ENCODE measurements around the gene TIGD4. TPM values are rescaled to one million over a fixed set of nuclear protein-coding genes. Genes with fewer than 3 reads are reported as not detected.
A peak's percentile ranks its signal among the peaks of the same experiment; 100 is the strongest.

TIGD4 gene
- total RNA-seq, 1 experiment from 2014 or later: 0.81 TPM

DNA sequence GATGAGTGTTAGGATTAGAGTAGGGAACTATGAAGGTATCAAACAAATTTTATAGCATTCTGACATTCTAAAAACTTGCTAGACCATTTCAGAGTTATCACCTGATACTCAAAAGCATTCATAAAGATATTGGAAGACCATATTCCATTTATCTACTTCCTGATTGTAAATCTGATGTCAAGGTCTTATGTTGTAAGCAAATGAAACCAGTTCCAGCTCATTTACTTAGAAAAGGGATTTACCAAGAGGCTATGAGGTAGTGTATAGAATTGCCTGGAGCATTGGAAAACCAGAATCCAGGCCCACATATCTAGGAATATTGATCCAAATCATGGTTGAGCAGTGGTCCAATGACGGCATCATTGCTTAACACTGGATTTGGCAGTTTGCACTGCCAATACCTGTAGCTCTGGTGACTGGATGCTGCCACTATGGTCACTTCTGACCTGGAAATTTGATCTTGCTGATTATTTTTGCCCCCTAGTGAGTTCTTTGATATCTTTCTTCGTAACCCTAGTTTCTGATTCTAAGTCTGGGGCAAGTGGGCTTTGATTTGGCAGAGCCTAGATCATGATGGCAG is 25.6 kb upstream of the TIGD4 start:
- Histone ChIP-seq H3K36me3 (no peaks in the 10 kb centered on the region), H3K4me3 (no peak overlapping the region), H3K27me3 (no peaks in the 10 kb centered on the region), H3K9me3 (replicated peaks) (no peaks in the 10 kb centered on the region), H3K4me1 (no peaks in the 10 kb centered on the region), H3K27ac (no peak overlapping the region)
- DNase-seq: no peak

DNA sequence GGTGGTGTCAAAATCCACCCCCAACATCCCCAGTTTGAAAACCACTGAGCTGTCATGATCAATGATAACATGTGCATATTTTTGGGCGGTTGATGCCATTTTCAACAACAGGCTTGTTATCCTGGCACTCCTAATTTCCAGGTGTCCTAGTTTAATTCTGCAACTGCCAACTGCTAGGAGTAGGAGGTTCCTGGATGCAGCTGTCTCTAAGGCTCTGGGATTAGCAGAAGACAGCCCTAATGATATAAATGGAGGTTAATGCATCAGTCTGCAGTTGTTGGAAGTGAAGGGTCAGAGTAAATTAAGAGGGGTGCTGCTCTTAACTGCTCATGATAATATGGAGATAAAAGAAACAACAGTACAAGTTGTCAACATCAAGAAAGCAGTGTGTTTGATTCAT is 24.0 kb upstream of the TIGD4 start:
- DNase-seq: peak; percentile 5 to 47
- no peak overlapping the region for H3K4me3 ChIP-seq

DNA sequence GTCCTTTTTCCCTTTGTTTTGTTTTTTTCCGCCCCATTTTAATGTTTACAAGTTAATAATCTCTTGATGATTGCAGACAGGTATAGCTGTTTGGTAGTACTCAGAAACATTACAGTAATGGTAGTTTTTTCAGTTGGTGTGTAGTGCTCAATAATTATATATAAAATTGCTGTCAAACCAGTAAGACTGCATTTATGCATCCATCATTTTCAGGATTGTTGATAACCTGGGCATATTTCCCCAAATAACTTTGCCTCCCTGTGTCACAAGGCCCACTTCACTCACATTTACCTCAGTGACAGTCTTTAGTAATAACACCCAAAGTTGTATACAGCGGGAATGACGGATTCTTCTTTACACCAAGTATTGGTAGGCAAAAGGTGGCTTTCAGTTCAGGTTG is 16.4 kb upstream of the TIGD4 start:
- Histone ChIP-seq H3K4me1 (no peaks in the 10 kb centered on the region), H3K9me3 (replicated peaks) (no peaks in the 10 kb centered on the region), H3K36me3 (no peaks in the 10 kb centered on the region), H3K27ac (no peak overlapping the region), H3K27me3 (no peaks in the 10 kb centered on the region), H3K4me3 (no peak overlapping the region)
- DNase-seq: no peak

More for the DNA sequence above, 24.0 kb upstream of the TIGD4 start:
- Histone ChIP-seq H3K36me3 (no peaks in the 10 kb centered on the region), H3K27ac (no peak overlapping the region), H3K9me3 (replicated peaks) (no peaks in the 10 kb centered on the region), H3K4me1 (no peaks in the 10 kb centered on the region), H3K27me3 (no peaks in the 10 kb centered on the region)

DNA sequence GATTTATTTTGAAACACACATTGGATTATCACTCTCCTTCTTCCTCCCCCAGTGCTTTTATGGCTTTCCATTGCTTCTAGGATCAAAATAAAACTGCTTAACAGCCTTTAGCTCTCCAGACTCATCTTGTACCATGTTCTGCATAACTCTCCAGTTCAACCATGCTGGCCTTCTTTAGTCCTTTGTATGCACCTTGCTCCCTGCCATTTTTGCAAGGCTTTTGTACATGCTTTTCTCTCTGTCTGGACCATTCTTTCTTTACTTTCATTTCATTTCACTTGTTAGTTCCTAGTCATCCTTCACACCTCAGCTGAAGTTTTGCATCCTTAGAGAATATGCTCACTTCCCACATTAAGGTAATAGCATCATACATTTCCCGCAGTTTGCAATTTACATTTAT is 7.1 kb upstream of the TIGD4 start:
- H3K4me3 ChIP-seq: no peak overlapping the region
- no peaks in the 10 kb centered on the region for H3K4me1 ChIP-seq
- H3K27me3 ChIP-seq: no peaks in the 10 kb centered on the region
- no peak overlapping the region for H3K27ac ChIP-seq
- no peaks in the 10 kb centered on the region for H3K36me3 ChIP-seq
- no peak for DNase-seq
- H3K9me3 ChIP-seq (replicated peaks): no peaks in the 10 kb centered on the region

DNA sequence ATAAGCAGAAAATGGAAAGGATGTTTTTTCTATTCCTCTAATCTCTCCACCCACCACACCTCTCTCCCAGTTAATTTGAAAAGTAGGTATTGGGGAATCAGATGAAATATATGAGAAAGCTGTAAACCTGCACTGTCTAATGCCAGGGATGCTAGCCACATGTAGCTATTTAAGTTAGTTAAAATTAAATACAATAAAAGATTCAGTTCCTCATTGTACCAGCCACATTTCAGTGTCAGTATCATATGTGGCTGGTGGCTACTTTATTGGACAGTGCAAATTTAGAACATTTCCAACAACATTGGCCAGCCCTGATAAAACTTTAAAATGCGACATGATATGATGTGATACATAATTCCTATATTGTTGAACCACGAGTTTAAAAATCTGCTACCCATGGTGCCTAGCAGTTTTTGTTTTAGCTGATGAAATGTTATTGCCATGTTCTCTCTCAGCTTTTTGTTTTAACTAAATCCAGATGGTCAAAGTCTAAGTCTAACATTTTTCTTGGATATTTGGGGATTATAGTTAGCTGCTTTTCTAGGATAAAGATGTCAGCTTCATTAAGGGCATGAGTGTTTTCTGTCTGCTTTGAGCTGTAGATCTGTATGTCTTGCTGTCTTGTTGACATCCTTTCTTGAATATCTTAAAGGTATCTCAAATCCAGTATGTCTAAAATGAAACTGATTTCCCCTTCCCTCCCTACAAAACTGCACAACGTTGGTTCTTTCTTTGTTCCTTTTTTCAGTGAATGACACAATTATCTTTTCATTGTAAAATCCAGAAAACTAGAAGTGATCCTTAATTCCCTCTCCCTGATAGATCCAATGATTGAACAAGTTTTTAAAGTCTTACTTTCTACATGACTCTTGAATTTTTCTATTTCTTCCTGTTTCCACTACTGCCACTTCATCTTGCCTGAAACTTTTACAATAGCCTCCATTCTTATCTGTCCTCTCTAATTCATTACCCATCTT is 6.4 kb upstream of the TIGD4 start:
- Histone ChIP-seq H3K27ac (no peak overlapping the region), H3K36me3 (no peaks in the 10 kb centered on the region), H3K4me3 (no peak overlapping the region), H3K27me3 (no peaks in the 10 kb centered on the region), H3K9me3 (replicated peaks) (no peaks in the 10 kb centered on the region), H3K4me1 (no peaks in the 10 kb centered on the region)
- DNase-seq: no peak

DNA sequence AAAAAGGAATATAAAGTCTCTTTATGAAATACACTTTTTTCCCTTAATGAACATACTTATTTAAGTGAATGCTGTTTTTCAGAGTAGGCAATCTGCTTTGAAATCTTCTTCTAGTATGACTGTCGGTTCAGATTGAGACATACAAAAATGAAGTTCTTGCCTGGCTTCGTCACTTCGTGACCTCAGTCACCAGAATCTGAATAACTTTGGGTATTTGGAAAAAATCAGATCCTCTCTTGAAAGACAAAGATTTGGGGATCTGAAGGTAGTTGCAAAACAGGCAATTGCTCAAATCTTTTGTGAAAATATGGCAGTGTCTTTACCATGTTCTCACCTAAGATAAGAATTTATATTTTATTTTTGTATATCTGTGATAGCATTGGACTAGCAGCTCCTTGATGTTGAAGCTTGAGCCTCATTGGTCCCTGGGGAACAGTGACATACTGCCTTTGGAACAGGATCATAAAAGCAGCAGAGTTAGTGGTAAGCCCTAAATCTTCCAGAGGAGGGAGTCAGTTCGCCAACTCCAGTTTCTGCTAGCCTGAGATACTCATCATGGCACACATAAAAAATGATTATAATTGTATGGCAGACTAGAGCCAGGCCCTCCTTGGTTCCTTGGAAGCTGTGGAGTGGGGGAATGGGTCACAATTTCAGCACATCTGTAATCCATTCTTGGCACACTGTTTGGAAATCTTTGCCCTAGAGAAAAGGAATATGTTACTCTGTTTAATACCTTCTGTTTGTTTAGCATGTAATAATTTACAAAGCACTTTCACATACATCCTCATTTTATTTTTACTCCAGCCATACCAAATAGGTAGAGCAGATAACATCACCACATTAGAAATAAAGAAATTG is 5.2 kb upstream of the TIGD4 start:
- H3K27ac ChIP-seq: no peak overlapping the region
- no peaks in the 10 kb centered on the region for H3K27me3 ChIP-seq
- DNase-seq: peak in 1 of 2 experiments; percentile 32
- H3K4me3 ChIP-seq: no peak overlapping the region
- H3K9me3 ChIP-seq (replicated peaks): no peaks in the 10 kb centered on the region
- H3K4me1 ChIP-seq: no peaks in the 10 kb centered on the region
- no peaks in the 10 kb centered on the region for H3K36me3 ChIP-seq

DNA sequence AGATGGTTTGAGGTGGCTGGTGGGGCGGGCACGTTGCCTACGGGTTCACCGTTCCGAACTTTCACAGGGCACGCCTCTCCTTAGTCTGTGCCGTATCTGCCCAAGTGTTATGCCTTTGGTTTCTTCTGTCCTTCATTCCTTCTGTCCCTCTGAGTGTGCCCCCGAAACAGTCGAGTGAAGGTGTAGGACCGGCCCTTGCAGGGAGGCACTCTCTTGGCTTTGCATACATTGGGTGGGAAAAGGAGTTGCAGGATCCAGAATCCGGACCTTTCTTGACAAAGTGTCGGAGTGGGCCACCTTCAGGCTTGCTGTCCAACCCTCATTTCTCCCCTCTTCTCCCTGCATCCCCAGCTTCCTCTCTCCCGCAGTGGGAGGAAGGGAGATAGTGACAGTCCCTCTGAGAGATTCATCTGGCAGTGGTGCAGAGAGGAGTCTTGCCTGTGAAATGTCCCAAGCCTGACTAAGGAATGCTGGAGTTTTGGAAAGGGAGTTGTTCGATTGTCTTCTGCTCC is 793 bp upstream of the TIGD4 start:
- no peaks in the 10 kb centered on the region for H3K27me3 ChIP-seq
- H3K9me3 ChIP-seq (replicated peaks): no peaks in the 10 kb centered on the region
- no peaks in the 10 kb centered on the region for H3K36me3 ChIP-seq
- H3K27ac ChIP-seq: peak overlapping the region; percentile 71
- peaks cover 9% of the 10 kb centered on the region; the same call in 1 of the 2 replicates for H3K4me1 ChIP-seq
- DNase-seq: peak; percentile 15 to 38
- peak overlapping the region; percentile 71 for H3K4me3 ChIP-seq

DNA sequence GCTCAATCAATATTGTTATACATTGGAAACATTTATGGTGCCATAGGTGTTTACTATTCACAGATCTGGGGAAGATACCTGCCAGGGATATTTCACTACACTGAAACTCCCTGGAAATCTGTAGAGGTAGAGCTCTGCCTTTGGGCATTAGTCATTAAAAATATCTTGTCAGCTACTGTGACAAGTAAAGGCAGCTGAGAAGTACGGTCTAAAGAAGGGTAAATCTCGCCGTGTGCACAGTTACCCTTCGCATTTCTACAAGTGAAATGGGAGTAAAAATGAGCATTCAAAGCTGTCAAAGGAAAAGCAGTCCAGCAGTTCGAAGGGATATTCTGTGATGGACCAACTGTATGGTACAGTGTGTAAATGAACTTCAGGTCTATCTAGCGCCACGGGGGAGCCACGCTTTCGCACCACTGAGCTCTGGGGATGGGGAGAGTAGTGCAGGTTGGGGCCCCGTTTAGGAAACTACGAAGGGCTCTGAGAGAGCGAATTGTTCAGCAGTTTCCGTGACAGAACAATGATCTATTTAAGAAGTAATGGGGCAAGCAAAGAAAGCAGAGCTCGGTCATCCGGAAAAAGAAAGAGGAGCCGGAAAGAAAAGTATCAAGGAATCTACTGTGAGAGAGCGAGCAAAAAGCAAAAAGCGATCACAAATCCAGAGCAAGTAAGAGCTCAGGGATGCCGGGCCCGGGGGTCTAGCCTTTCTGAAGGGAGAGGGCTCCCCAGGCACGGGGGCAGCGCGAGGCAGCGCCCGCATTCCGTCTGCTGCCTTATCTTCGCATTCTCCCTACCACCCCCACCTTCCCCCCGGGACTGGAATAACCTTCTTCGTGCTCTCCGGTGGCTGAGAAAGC is 646 bp downstream of the TIGD4 start:
- H3K4me1 ChIP-seq: peaks cover 9% of the 10 kb centered on the region; the same call in 1 of the 2 replicates
- no peaks in the 10 kb centered on the region for H3K36me3 ChIP-seq
- H3K9me3 ChIP-seq (replicated peaks): no peaks in the 10 kb centered on the region
- H3K27me3 ChIP-seq: no peaks in the 10 kb centered on the region
- peak overlapping the region; percentile 71 for H3K27ac ChIP-seq
- peak; percentile 11 to 47 for DNase-seq
- peak overlapping the region; percentile 71 for H3K4me3 ChIP-seq

DNA sequence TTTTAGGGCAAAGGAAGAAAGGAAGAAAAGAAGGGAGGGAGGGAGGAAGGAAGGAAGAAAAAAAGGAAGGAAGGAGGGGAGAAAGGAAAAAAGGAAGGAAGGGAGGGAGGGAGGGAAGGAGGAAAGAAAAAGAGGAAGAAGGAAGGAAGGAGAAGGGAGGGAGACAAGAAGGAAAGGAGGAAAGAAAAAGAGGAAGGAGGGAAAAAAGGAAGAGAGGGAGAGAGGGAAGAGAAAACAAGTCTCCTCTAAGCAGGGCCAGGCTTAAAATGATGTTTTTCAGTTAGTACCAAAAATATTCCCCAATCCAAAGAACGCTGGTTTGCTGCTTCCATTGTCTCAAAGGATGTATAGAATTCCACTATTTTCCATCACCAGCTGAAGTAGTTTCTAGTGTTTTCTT is 2.0 kb downstream of the TIGD4 start:
- DNase-seq: no peak
- Histone ChIP-seq H3K27ac (no peak overlapping the region), H3K36me3 (no peaks in the 10 kb centered on the region), H3K27me3 (no peaks in the 10 kb centered on the region), H3K4me3 (no peak overlapping the region), H3K4me1 (peaks cover 9% of the 10 kb centered on the region; the same call in 1 of the 2 replicates), H3K9me3 (replicated peaks) (no peaks in the 10 kb centered on the region)

DNA sequence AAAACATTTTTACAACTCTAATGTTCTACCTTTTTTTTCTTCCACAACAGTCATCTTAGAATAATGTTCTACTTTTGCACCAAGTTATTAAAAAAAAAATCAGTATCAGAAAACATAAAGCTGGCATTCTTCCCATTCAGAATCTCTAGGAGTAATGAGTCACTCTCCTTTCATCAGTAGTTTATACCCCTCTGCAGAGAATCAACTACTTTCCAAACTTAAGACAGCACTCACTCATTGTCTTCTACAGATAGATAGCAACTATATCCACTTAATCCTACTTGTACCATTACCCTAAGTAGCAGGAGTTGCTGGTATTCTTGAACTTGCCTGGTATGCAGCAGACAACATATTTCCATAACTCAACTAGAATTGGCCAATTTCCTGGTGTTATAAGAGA is 3.2 kb downstream of the TIGD4 start:
- no peaks in the 10 kb centered on the region for H3K36me3 ChIP-seq
- no peak overlapping the region for H3K4me3 ChIP-seq
- H3K27me3 ChIP-seq: no peaks in the 10 kb centered on the region
- no peaks in the 10 kb centered on the region for H3K9me3 ChIP-seq (replicated peaks)
- H3K27ac ChIP-seq: no peak overlapping the region
- peaks cover 9% of the 10 kb centered on the region; the same call in 1 of the 2 replicates for H3K4me1 ChIP-seq
- no peak for DNase-seq

DNA sequence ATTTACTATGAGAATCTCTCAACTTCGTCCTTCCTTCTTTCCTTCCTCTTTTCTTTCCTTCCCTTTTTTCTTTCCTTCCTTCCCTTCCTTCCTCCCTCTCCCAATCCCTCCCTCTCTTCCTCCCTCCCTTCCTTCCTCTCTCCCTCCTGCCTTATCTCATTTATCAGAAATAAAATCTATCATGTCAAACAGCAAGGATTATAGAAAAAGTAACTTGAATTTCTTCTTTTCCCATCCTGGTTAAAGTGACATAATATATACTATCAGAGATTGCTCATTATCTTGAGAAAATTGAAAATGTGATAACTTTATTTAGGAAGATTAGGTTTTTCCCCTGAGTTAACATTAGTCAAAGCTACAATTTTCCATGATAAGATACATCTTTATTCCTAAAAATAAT is 5.6 kb downstream of the TIGD4 start:
- H3K4me3 ChIP-seq: no peak overlapping the region
- no peaks in the 10 kb centered on the region for H3K27me3 ChIP-seq
- H3K36me3 ChIP-seq: no peaks in the 10 kb centered on the region
- no peaks in the 10 kb centered on the region for H3K9me3 ChIP-seq (replicated peaks)
- no peak overlapping the region for H3K27ac ChIP-seq
- H3K4me1 ChIP-seq: peaks cover 9% of the 10 kb centered on the region; the same call in 1 of the 2 replicates
- no peak for DNase-seq

DNA sequence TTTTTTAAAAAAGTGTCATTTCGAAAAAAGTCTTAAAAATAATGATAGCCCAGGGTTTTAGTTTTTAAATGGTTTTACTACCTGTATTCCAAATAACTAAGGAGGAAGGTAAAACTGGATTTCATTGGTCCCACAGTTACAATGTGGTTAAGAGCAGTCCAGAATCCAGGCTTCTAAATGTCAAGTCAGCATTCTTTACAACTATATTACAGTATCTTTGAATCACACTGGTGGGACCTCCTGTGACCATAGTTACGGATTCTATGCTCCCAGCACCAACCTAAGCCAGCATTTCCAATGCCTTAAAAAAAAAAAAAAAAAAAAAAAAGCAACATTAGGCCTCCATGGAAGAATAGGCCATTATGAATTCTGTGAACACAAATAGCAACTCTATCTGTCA is 6.2 kb downstream of the TIGD4 start:
- Histone ChIP-seq H3K9me3 (replicated peaks) (no peaks in the 10 kb centered on the region), H3K4me3 (no peak overlapping the region), H3K27ac (no peak overlapping the region), H3K4me1 (peaks cover 6% of the 10 kb centered on the region; the same call in 1 of the 2 replicates), H3K36me3 (no peaks in the 10 kb centered on the region), H3K27me3 (no peaks in the 10 kb centered on the region)
- DNase-seq: no peak

DNA sequence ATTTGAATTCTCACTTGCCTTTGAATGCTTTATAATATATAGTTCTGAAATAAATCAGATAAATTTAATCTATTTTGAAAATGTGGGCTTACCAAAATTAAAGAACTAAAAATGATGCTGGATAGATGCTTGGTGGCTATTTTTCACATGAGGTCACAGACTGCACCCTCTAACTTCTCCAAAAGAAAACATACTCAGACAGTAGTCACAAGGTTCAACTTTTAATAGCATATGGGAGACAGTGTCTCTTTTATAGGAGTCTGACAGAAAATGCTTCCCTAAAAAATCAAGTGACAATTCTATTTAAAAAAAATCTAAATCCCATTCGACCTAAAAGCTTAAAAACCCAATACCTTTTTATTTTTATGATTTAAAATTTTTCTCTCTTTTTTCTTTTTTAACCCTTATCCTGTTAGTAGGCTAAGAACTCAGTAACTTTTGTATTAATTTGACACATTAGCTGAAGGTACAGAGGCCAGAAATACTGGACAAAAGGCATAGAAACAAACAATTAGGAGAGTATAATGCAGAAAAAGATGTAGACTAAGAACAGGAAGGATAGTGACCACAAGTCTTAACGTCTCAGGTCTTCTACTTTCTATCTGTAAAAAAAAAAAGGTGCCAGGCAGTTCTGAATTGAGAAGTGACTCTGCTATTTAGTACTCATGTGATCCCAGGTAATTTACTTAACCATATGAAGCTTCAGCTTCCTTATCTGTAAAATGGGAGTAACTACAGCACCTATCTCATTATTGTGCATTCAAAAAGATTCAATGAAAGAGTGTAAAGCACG is 7.6 kb downstream of the TIGD4 start:
- Histone ChIP-seq H3K27me3 (no peaks in the 10 kb centered on the region), H3K9me3 (replicated peaks) (no peaks in the 10 kb centered on the region), H3K27ac (no peak overlapping the region), H3K4me1 (no peaks in the 10 kb centered on the region), H3K36me3 (no peaks in the 10 kb centered on the region), H3K4me3 (no peak overlapping the region)
- DNase-seq: no peak
